GM19351 (cell line): ENCODE results near the gene BZW1.

Experiments used
- ATAC-seq: cut with Tn5 transposase; IDR thresholded peaks from one replicate; pipeline ENCODE4 v1.9.1; 2021; ENCODE audit warnings: mild to moderate bottlenecking, moderate library complexity; ENCODE audit not compliant: unreplicated experiment

Gene BZW1

GRCh38 chr2:200828572-200829257 is 17.0 kb downstream of the BZW1 start:
- ATAC-seq, result no peak

DNA sequence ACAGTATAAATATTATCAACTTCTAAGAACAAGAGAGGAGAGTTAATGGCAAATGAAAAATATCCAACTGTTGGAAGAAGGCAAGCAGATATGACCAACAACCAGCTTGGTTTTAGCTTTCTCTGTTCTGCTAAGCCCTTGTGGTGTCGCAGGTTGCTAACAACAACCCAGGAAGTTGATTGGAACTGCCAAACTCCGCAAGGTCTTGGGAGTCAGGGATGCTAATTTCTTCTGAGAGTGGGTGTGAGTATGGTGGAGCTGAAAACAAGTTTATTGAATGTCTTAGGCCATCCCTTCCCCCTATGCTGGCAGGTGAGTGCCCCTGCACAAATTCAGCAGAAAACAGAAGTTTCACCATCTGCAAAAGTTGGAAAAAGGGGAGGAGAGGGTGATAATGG is 17.5 kb downstream of the BZW1 start:
- no peak for ATAC-seq

DNA sequence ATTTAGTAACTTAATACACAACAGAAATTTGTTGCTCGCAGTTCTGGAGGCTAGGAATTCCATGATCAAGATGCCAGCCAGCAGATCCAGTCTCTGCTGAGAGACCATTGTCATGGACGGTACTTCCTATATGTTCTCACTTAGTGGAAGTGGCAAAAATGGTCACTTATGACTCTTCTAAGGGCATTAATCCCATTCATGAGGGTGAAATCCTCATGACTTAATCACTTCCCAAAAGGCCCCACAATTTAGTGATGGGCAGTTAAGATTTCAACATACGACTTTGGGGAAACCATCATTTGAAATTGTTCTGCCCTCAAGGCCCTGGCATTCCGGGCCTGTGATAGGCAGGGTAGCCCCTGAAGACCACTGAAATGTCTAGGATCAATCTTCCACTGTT is 23.0 kb downstream of the BZW1 start:
- no peak for ATAC-seq

DNA sequence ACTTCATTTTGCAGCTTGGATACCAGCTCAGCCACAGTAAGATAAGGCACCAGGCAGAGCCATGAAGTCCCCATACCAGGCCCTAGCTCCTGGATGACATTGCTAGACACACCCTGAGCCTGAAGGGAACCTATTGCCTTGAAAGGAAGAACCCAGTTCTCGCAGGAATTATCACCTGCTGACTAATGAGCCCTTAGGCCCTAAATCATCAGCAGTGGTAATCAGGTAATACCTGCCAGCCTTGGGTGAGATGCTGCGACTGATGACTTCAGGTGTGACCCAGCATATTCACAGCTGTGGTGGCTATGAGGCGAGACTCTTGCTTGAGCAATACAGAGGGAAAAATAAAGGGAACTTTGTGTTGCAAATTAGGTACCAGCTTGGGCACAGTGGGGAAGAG is 27.8 kb downstream of the BZW1 start:
- ATAC-seq, result no peak

- ATAC-seq, result no peak
Measured at GRCh38 chr2:200843993-200844948, 32.6 kb downstream of the BZW1 start.

GRCh38 chr2:200845194-200845593 is 33.5 kb downstream of the BZW1 start:
- no peak for ATAC-seq

DNA sequence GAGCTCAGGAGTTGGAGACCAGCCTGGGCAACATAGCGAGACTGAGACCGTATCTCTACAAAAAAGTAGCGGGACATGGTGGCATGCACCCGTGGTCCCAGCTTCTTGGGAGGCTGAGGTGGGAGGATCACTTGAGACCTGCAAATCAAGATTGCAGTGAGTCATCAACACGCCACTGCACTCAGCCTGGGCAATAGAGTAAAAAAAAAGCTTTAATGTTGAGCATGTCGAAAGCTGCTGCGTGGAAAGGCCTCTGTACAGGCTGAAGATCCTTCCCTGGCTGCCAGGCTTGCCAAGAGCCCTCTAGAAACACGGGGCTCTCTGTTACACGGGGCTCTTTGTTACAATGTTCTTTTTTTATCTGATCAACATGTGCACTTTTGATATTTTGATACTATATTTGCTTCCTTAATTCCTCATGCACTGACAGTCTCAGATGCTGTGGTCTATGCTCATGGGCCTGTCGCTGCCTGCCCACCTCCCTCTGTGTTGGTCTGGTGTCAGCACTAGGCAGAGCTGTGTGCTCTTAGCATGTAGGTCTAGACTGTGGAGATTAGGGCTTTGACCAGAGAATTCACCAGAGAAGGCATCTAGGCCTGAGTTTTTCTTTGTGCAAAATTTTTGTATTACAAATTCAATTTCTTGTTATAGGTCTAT is 34.1 kb downstream of the BZW1 start:
- ATAC-seq, result no peak

- no peak for ATAC-seq
Measured at GRCh38 chr2:200847269-200847668, 35.6 kb downstream of the BZW1 start.

- ATAC-seq, result no peak
Measured at GRCh38 chr2:200847939-200848338, 36.2 kb downstream of the BZW1 start.

- ATAC-seq, result no peak
Measured at GRCh38 chr2:200850512-200851256, 39.0 kb downstream of the BZW1 start.

- no peak for ATAC-seq
Measured at GRCh38 chr2:200851398-200852248, 39.9 kb downstream of the BZW1 start.

DNA sequence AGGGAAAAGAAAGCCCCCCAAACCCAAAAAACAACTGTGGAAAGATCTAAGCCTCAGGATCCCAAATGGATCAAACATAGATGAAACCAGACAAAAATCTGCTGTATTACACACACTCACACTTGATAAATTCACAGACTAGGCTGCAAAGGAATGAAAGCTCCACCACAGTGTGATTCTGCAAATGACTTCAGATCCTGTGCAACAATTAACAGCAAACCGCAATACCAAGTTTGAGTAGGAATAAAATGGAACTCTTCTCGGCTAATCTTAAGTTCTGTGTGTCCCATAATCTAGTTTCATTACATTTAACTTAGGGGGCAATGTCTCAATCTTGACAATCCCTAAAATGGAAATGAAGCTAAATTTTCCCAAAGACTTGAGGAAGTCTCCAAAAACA is 40.9 kb downstream of the BZW1 start:
- no peak for ATAC-seq

DNA sequence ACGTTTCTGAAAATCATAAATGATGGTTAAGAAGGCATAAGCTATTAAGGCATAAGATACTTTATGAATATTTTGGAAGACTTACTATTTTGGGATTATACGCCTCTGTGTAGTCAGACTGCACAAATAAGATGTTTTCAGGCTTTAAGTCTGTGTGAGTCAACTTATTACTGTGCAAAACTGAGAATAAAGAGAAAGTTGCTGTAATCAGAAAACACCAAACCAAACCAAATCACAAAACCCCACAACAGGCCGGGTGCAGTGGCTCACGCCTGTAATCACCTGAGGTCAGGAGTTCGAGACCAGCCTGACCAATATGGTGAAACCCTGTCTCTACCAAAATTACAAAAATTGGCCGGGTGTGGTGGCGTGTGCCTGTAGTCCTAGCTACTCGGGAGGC is 45.1 kb downstream of the BZW1 start:
- ATAC-seq, result no peak

- no peak for ATAC-seq
Measured at GRCh38 chr2:200860092-200860795, 48.5 kb downstream of the BZW1 start.

DNA sequence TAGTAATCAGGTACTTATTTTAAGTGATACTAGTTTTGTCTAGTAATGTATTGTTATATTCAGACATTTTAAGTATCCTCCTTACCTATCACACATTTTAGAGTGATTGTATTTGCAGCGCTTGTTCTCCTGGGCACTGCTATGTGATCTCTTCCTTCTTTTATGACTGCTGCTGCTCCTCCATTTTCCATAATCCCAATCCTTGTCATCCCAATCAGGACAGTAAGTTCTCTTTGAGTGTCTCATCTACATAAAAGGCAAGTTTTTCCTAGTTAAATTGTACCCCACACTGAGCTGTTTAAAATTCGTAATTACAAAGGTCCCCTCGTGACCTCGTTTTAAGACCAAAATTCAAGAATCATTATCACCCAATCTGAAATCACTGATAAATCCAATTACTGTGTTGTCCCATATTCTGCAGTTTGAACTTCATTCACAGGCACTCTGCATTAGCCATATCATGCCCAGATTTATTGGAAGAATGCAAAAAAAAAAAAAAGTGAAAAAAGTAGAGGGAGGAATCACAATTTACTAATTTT is 50.0 kb downstream of the BZW1 start:
- no peak for ATAC-seq

- peak; percentile 21 for ATAC-seq
Measured at GRCh38 chr2:200862532-200863000, 50.9 kb downstream of the BZW1 start.

GRCh38 chr2:200863782-200864175 is 52.1 kb downstream of the BZW1 start:
- ATAC-seq, result no peak

GRCh38 chr2:200864176-200865034 is 52.7 kb downstream of the BZW1 start, which contains the start of gene CLK1:
Gene CLK1 (minus strand): TSS chr2:200864658. CDS start chr2:200861862, 2,796 bp downstream.
- peak; percentile 80 for ATAC-seq
